ENCODE measurements around the gene NUBP2.

- TF ChIP-seq CTCF (IDR thresholded peaks at IDR 0.05 in 2 of 3, conservative IDR thresholded peaks at IDR 0.05 in 1 of 3; ENCODE audit: borderline replicate concordance in 1 of 3, insufficient read depth in 1 of 3, low read depth in 2 of 3, low read length in 2 of 3) (no peak), POLR2AphosphoS5 (IDR thresholded peaks at IDR 0.05; ENCODE audit: low read depth, low read length) (no peak), CBX3 (IDR thresholded peaks at IDR 0.05; ENCODE audit: low read depth) (no peak)
These were observed 1.5 kb upstream of the NUBP2 start for GRCh38 chr16:1781254-1781653.
